NCI-H1092 treated with DMSO at 0.1 percent for 48 hours (cell line): ENCODE results near the gene FLCN.

Experiments
- DNase-seq: peaks from one replicate; lab custom pipeline; 2025; lab: John Stamatoyannopoulos, UW

FLCN gene

DNA sequence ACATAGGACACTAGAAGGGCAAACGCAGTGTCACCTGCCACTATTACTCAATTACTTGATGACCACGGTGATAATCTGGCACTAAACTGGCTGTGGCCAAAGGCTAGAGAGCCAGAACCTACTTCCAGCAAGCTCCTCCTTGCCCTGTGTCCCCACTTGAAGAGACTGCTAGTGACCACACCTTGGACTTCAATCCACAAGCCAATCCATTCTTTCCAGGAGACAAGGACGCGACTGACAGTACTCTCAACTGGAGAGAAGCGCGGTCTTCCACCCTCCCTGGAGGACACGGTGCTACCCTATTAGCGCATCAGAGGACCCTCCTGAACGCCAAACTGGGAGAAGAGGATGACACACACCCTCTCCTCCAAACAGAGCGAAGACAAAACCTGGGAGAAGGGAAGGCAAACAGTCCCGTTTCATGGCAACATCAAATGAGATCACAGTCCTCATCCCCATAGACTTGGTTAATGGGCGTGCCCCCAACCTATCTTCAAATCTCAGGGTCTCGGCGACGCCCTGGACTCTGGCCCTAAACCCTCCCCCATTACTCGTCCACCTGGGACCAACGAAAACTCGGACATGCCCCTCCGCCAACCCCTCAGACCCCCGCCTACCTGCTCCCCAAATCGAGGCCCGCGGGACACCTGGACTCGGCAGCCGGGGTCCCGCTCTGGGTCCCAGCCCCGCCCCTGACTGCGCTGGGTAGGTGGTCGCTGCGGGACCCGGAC, 508 bp downstream of the FLCN start:
- peak; percentile 7 for DNase-seq

DNA sequence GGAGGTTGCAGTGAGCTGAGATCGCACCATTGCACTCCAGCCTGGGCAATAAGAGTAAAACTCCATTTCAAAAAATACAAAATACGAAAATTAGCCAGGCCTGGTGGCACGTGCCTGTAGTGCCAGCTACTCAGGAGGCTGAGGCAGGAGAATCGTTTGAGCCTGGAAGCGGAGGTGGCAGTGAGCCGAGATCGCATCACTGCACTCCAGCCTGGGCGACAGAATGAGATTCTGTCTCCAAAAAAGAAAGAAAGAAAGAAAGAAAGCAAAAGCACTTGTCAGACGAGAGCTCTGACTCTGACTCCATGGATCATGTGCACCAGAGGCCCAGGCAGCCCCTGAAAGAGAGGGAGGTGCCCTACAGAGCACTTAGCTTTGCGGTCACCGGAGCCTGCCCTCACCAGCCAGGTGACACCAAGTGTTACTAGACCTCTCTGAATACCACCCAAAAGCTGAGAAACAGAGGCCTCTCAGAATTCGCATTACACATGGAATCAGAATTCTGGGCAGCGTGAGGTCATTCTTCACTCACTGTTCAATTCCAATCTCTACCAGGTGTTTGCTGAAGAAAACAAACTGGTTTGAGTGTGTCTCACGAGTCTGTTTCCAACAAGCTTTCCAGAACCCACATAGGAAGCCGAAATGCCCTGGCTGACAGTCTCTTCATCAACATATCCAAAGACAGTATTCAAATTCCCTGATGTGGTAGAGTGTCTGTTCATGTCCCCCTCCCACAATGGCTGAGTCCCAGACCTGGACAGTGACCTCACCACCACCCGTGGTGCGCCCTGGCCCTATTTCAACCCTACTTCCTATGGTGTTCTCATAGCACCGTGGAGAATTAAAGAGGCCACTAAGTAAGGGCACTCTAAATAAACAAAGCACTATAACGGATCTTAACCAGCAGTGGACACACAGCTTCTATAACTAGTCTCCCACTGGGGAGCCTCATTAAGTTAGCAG, 1.5 kb downstream of the FLCN start:
- no peak for DNase-seq

DNA sequence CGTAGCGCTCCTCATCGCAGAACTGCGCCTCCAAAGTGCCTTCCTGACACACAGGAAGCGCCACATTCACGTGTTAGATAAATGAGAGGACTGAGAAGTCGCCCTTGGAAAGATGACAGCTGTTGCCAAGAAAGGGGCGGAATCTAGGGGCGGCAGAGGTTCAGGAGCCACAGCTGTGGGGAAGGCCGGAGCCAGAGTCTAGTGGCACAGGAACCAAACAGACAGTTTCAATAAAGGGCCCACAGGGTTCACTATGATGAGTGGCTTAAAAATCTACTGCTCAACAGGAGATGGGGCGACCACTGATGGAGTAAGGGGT, 4.7 kb downstream of the FLCN start:
- DNase-seq = no peak

DNA sequence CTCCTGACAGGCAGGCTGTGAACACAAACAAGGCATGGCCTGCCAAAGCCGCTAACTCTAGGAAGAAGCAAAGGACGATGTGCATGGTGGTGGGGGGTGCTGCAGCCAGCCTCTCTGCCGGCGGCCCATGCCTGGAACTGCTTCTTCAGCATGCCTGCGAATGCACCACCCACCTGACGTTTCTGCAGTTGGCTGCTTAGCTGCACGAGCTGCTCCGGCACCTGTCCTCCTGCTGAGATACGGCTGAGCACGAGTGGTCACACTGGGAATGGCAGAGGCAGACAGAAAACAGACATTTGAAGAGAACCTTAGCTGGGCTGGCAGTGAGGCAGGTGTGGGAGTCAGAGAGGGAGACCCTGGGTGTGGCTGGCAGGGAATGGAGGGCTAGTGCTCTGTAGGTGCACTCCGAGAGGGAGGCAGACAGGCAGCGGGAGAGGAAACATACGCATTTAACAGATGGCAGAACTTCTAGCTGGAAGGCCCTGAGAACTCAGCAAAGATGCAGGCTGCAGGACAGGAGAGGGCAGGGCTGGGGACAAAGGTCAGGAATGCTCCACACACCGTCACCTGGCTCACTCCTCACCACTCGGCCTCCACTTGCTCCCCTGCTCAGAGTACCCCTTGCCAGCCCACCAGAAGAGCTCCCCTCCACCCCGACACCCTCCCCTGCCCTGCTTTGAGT, 5.2 kb downstream of the FLCN start:
- no peak for DNase-seq

DNA sequence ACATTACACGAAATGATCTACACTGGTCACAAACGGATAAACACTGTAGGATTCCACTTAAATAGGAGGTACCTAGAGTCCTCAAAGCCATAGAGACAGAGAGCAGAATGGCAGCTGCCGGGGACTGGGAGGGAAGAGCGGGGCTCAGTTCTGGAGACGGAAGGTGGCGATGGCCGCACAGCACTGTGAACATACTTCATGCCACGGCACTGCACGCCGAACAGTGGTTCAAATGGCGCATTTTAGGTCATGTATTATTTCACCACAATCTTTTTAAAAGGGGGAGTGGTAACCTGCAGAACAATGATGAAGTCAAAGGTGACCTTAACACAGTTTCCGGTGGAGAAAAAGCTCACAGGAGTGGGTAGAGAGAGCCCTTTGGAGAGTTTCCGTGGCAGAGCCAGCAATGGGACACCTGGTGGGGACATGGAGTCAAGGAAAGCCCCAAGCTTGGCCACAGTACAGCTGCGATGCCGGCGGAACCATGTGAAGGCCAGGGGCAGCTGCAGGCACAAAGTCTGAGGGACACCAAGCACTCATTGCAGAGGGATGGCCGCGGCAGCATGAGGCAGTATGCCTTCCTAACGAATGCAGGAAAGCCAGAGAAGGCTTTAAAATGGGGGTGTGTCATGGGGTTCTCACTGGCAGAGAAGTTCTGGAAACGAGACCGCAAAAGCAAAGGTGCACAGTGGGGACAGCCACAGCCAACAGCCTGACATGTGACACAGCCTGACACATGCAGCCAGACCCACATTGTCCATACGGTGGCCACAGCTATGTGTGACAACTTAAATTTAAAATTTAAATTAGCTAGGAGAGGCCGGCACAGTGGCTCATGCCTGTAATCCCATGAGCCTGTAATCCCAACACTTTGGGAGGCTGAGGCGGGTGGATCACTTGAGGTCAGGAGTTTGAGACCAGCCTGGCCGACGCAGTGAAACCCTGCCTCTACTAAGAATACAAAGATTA, 7.3 kb downstream of the FLCN start:
- no peak for DNase-seq

DNA sequence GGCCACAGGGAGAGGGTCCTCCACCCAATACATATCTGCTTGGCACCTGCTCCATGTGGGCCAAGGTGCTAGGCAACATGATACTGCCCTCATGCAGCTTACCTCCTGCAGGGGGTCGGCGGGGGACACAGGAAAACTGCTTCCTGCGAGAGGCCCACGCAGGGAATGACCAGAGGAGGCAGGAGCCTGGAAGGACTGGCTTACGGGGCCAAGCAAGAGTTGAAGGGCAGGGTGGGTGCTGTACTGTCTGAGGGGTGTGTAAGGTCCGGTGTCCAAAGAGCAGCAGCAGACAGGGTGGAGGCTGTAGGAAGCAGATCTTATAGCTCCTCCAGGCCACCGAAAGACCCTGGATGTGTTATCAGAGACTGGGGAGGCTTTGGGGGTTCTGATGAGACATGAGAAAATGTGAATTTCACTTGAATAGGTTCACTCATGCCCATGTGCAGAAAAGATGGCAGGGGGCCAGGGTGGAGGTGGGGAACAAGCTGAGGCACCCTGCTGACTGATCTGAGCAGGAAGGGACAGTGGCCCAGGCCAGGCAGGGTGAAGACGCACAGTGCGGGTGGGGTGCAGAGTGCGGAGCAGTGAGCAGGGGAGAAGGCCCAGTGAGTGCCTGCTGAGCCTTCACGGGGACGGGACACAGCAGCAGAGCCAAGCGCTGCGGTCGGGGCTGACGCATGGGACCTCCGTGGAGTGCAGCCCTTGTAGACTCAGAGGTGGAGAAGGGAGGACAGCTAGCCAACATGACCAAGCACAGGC, 8.3 kb downstream of the FLCN start:
- DNase-seq = no peak

DNA sequence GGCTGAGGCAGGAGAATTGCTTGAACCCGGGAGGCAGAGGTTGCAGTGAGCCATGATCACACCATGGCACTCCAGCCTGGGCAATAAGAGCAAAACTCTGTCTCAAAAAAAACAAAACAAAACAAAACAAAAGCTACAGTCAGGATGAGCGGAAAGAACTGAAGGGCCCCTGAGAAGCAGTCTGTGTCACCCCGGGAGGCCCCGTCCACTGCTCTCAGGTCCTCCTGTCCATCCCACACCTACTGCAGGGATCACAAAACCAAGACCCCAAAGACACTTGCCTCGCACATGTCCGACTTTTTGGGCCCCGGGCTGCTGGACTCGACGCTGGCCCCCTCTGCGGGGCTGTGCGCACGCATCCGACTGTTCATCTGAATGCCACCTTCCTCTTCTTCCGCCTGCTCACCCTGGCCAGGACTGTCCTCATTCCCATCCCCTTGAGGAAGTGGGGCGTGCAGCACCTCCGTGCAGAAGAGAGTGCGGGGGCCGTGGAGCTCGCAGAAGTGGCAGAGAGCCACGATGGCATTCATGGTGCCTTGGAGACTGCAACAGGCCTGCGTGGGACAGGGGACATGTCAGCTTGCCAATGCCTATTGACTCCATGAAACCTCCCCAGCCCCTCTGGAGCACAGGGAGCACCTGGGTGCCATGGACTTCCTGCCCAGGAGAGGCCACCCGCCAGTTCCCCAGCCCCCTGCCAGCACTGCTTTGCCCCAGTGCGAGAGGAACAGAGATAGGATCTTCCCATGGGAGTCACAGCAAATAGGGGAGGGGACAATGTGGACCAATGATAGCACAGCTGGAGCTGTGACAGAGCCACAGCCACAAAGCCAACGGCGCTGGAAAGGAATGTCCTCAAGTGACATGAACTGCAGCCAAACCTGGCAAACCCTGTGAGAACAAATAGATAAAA, 9.1 kb downstream of the FLCN start:
- no peak for DNase-seq

DNA sequence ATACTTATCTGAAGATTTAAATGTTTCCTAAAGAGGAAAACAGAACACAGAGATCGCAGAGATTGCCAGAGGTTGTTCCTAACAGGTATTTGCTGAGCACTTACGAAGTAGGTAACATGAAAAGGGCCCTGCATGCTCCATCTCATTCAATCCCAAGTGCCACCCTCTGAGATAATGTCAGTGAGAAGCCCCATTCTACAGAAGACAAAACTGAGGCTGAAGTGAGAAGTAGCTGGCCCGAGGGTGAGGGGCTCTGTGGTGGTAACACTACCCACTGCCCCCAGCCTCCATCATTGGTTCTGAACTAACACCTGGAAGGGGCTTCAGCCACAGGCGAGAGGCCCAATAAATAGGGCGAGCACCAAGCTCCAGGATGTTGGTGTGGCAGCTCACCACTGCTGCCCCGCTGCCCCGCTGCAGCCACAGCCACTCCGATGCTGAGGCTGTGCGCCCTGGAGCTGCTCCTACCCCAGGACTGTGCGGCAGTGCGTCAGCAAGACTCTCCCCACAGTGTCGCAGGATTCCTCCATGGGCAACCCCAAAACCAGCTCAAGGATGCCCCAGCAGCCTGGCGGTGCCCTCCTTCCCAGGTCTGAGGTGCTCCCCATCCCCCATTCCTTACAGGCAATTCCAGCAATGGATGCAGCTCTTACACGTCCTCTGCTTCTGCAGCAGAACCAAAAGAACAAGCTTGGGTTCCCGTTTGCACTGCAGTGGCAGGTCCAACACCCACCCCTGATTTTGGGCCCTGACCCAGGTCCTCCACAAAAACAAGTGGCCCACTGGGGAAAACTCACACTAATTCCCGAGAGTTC, 10.3 kb downstream of the FLCN start:
- no peak for DNase-seq

DNA sequence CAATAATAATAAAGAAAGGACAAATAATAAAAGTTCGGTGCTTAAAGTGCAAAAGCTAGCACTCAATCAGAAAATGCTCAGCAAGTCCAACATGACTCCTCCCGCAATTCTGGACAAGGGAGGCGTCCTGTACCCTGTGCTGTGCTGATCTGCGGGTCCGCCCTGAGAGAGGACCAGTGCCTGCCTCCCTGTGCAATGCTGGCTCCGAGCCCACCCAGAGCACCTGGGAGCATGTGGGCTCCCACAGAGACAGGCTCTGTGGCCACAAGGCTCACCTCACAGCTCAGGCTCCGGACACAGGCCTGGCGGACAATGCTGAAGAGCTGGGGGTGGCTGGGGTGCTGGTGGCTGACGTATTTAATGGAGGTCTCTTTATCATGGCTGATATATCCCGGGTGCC, 11.1 kb downstream of the FLCN start:
- DNase-seq = no peak

DNA sequence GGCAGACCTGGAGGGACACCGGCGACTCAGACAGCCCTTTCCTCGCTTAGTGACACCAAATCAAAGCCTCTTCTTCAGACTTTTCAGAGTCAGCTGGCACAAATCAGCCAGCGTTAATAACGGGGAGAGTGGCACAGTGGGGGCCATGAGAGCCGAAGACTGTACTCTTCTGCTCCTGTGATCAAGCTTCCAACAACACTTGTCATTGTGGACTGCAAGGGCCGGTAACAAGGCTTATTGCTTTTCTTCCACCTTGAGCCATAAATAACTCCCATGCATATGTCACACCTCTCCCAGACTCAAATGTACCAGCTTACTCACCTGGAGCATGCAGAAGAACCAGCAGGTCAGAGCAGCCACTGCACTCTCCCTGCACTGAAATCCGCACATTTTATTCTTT, 12.8 kb downstream of the FLCN start:
- DNase-seq = no peak

DNA sequence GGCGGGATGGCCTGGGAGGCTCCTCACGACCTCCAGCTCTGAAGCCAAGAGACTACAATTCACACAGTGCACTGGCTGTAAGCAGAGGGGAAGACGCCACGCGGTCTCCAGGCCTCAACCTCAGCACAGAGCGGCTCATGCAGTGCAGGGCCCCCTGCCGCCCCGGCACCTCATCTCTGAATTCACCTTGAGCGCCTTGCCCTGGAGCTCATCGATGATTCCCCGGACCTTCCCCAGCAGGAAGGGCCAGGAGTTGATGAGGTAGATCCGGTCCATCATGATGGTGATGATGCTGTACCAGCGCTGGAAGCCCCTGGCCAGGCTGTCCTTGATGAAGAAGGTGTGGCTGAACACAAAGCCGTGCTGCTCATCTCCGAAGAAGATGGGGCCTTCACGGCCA, 13.2 kb downstream of the FLCN start:
- DNase-seq = no peak

DNA sequence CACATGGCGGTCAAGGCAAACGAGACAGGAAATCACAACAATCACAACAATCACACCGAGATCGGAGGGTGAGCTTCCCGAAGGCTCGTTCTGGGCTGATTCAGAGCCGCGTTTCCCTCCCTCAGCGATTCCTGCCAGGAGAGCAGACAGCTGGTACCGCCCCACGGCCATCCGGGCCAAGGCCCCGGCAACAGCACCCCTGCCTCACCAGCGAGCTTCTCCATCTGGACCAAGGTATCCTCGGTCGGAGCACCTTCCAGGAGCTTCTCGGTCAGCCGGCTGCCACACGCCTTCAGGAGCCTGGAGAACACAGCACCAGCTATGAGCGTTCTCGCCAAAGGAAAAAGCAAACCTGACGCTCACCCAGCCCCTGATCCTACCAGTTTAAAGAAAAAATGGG, 15.6 kb downstream of the FLCN start:
- no peak for DNase-seq

DNA sequence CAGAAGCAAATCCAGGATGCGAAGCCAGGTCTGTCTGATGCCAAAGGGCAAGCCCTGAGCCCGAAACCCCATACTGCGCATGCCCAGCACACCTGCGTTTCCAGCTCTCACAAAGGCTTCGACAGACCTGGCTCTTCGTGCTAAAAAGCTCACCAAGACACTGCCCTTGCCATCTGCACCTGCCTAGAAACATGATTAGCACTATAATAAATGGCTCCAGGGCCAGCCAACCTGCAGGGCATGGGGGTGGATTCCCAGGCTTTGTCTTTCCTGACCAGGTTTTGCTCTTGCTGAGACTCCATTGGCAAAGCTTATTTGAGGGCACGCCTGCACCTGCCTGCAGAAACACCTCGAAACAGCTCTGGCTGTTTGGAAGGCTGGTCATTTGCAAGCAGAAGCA, 16.4 kb downstream of the FLCN start:
- no peak for DNase-seq

DNA sequence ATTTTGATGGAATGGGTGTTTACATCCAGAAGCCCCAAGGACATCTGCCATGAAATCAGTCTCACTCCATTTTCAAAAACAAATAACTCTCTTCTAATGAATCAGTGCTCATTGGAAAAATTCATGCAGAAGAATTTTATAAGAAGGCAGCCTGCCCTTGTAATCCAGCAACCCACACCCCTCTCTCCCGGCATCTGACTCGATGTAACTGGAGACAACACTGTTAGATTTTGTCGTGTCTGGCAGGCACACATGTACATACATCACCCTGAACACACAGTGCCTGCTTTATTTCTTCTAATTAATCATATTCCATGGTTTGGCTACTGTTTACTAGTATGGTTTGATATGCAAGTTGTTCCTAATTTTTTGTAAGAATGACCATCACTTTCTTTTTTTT, 19.0 kb downstream of the FLCN start:
- DNase-seq = no peak

DNA sequence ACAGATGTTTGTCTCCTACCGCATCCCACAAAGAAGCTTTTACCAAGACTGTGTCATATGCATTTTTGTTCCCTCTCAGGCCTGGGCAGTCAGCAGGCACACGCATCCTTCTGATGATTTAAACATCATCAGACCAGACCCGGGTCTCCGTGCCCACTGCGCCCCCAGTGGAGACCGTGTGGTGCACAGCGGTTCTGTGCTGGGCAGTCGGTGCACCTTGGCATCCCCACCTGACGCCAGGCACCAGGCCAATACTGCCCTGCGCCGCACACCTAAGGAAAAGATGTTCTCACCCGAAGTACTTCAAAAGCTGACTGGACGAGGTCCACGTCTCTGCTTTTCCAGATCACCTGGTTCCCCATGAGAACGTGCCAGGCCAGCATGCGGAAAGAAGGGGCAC, 20.2 kb downstream of the FLCN start:
- no peak for DNase-seq

DNA sequence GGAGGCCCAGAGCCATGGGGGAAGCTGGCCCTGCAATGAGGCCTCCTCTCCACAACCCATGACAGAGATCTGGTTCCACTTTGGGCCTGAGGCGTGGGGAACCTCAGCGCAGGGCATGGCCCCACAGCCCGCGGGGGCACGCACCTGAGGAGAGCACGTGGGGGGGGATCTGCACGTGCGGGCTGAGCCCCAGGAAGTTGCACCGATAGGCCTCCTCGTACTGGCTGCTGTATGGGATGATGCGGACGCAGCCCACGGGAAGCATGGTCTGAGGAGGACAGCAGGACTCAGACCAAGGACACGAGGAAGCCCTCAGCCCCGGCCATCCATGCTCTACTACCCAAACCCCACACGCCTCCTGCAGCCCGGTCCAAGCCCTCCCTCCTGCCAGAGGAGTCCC, 20.7 kb downstream of the FLCN start:
- DNase-seq = no peak

DNA sequence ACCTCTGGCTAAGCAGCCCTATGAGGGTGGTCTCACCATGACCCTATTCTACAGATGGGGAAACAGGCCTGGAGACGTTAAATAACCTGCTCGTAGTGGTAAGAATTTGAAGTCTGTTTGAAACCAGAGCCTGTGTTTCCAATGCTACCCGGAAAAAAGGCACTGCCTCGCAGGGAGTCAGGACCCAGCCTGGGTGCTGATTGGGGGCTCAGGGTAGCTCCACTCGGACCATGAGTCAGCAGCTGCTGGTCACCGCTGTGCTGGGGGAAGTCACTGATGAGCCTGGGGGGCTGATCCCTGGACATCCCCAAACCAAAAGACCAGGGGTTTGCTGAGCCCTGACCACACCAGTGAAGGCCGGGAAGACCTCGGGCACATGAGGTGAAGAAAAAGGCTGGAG, 21.4 kb downstream of the FLCN start:
- no peak for DNase-seq

DNA sequence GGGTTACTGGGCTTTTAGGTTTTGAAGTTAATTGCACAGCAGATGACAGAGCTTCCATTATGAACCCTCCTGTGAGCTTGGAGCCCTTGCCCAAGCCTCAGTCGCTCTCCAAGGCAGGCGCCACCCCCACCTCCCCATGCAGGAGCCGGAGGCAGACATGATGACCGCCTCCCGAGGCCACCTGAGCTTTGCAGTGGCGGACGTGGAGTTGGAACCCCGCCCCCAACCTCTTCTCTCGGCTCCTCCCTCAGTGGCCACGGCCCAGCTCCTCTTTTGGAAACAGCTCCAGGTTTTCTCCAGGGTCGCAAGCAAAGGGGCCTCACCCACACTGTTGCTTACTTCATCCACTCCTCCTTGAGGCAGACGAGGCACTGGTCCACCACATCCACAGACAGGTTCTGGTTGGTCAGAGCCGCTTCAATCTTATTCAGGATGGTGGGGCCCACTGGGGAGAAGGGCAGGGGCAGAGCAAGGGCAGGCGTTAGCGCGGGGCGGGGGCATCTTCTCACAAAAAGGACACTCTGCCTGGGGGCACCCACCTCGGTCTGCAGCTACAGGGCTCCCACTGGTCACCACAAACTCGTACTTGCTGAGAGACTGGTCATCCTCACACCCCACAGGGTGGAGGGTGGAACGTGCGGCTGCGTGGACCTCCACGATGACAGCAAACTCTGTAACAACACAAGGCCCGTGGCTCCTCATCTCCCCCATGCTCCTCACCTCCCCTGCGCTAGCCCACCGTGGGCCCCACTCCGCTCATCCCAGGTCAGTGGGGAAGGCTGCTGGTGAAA, 22.1 kb downstream of the FLCN start:
- no peak for DNase-seq
